Hematopoietic multipotent progenitor cell treated with erythropoietin and hydrocortisone succinate and interleukin-3 and kit ligand, for 15 days (in vitro differentiated cells): ENCODE data around the gene ERGIC1.
"Not testable (repeated sequence)": the region's sequence is repeated elsewhere in the genome, so short reads cannot be mapped to it uniquely, and the experiment has no call there.

Experiments
- DNase-seq: peaks from one replicate; pipeline ENCODE4 v3.0.0-alpha.2; 2015; ENCODE audit warnings: low spot score

Gene ERGIC1

GRCh38 chr5:172881691-172882370 is 47.8 kb downstream of the ERGIC1 start:
- peak; percentile 38 for DNase-seq

GRCh38 chr5:172883066-172883465 is 49.0 kb downstream of the ERGIC1 start:
- no peak for DNase-seq

GRCh38 chr5:172885597-172886340 is 51.7 kb downstream of the ERGIC1 start:
- no peak for DNase-seq

- DNase-seq = no peak
Measured at GRCh38 chr5:172886476-172886875, 52.4 kb downstream of the ERGIC1 start.

GRCh38 chr5:172886974-172887501 is 53.0 kb downstream of the ERGIC1 start:
- no peak for DNase-seq

- no peak for DNase-seq
Measured at GRCh38 chr5:172887692-172888091, 53.6 kb downstream of the ERGIC1 start.

- no peak for DNase-seq
Measured at GRCh38 chr5:172890659-172891058, 56.6 kb downstream of the ERGIC1 start.

GRCh38 chr5:172891716-172892421 is 57.8 kb downstream of the ERGIC1 start:
- DNase-seq = no peak

- no peak for DNase-seq
Measured at GRCh38 chr5:172892713-172893112, 58.7 kb downstream of the ERGIC1 start.

GRCh38 chr5:172894767-172895388 is 60.8 kb downstream of the ERGIC1 start:
- DNase-seq = no peak

- DNase-seq = no peak
Measured at GRCh38 chr5:172895549-172895948, 61.5 kb downstream of the ERGIC1 start.

- no peak for DNase-seq
Measured at GRCh38 chr5:172896465-172896864, 62.4 kb downstream of the ERGIC1 start.

GRCh38 chr5:172897067-172897466 is 63.0 kb downstream of the ERGIC1 start:
- not testable (repeated sequence) for DNase-seq

GRCh38 chr5:172897481-172898217 is 63.6 kb downstream of the ERGIC1 start:
- no peak for DNase-seq

- DNase-seq = no peak
Measured at GRCh38 chr5:172898218-172898842, 64.3 kb downstream of the ERGIC1 start.

- no peak for DNase-seq
Measured at GRCh38 chr5:172898843-172899369, 64.9 kb downstream of the ERGIC1 start.

GRCh38 chr5:172899436-172899835 is 65.4 kb downstream of the ERGIC1 start:
- DNase-seq = no peak

- DNase-seq = no peak
Measured at GRCh38 chr5:172901012-172901780, 67.1 kb downstream of the ERGIC1 start.

GRCh38 chr5:172901788-172902496 is 67.9 kb downstream of the ERGIC1 start:
- DNase-seq = no peak
